Astrocyte (in vitro differentiated cells and primary cell): ENCODE data around the gene HOXA1. TPM values are rescaled to one million over a fixed set of nuclear protein-coding genes. Genes with fewer than 3 reads are reported as not detected.

Source experiments
- DNase-seq: peaks from one replicate; pipeline ENCODE4 v3.0.0-alpha.2; 2010; ENCODE audit warnings: low read depth
- FAIRE-seq: peaks from 2 replicates; lab custom pipeline; 2011; peaks lifted over from hg19 to GRCh38; lab: Jason Lieb, UNC
- H2AFZ ChIP-seq: 2 replicates; pipeline ENCODE4 v1.6.0; 2012; ENCODE audit warnings: low read depth, low read length, inconsistent platforms
- H3K27ac ChIP-seq: 2 replicates; pipeline ENCODE4 v1.5.1; 2011; ENCODE audit warnings: low read depth, low read length, inconsistent platforms
- H3K27me3 ChIP-seq: 2 replicates; pipeline ENCODE4 v1.6.0; 2011; ENCODE audit warnings: low read length, inconsistent platforms; ENCODE audit not compliant: insufficient read depth
- H3K36me3 ChIP-seq: 2 replicates; pipeline ENCODE4 v1.5.1; 2011; ENCODE audit warnings: low read length, inconsistent platforms; ENCODE audit not compliant: insufficient read depth
- H3K4me1 ChIP-seq: 2 replicates; pipeline ENCODE4 v1.5.1; 2011; ENCODE audit warnings: low read length, inconsistent platforms; ENCODE audit not compliant: insufficient read depth
- H3K4me2 ChIP-seq: 2 replicates; pipeline ENCODE4 v1.6.0; 2012; ENCODE audit warnings: low read length, inconsistent platforms
- H3K4me3 ChIP-seq: 2 replicates; pipeline ENCODE4 v1.5.1; 2011; ENCODE audit warnings: low read depth, mild to moderate bottlenecking, low read length, inconsistent platforms; ENCODE audit not compliant: insufficient read depth
- H3K79me2 ChIP-seq: 2 replicates; pipeline ENCODE4 v1.6.0; 2012; ENCODE audit warnings: mild to moderate bottlenecking, low read length, inconsistent platforms; ENCODE audit not compliant: insufficient read depth
- H3K9ac ChIP-seq: 2 replicates; pipeline ENCODE4 v1.6.0; 2012; ENCODE audit warnings: mild to moderate bottlenecking, low read length, inconsistent platforms
- H3K9me3 ChIP-seq: 2 replicates; pipeline ENCODE4 v1.5.1; 2012; ENCODE audit warnings: low read depth, mild to moderate bottlenecking, low read length, inconsistent platforms; ENCODE audit not compliant: insufficient read depth
- H4K20me1 ChIP-seq: 2 replicates; pipeline ENCODE4 v1.6.0; 2012; ENCODE audit warnings: low read length, inconsistent platforms; ENCODE audit not compliant: insufficient read depth
- H3K27ac Mint-ChIP-seq: one replicate; pipeline ENCODE4 v1.8.0; 2021; ENCODE audit warnings: mild to moderate bottlenecking, mixed read lengths; ENCODE audit not compliant: unreplicated experiment
- H3K27me3 Mint-ChIP-seq: one replicate; pipeline ENCODE4 v1.8.0; 2021; ENCODE audit warnings: low read depth, mixed read lengths; ENCODE audit not compliant: unreplicated experiment
- H3K36me3 Mint-ChIP-seq: one replicate; pipeline ENCODE4 v1.8.0; 2021; ENCODE audit warnings: low read depth, mixed read lengths; ENCODE audit not compliant: unreplicated experiment
- H3K4me1 Mint-ChIP-seq: one replicate; pipeline ENCODE4 v1.8.0; 2021; ENCODE audit warnings: low read depth, mixed read lengths; ENCODE audit not compliant: unreplicated experiment
- H3K4me3 Mint-ChIP-seq: one replicate; pipeline ENCODE4 v1.8.0; 2021; ENCODE audit warnings: mild to moderate bottlenecking, moderate library complexity, mixed read lengths; ENCODE audit not compliant: unreplicated experiment
- H3K9me3 Mint-ChIP-seq: one replicate; pipeline ENCODE4 v1.8.0; 2021; ENCODE audit warnings: mild to moderate bottlenecking, mixed read lengths; ENCODE audit not compliant: unreplicated experiment
- CTCF ChIP-seq: IDR thresholded peaks from 2 replicates; pipeline ENCODE4 v1.5.1; 2011; ENCODE audit warnings: low read depth, mild to moderate bottlenecking, inconsistent platforms, low read length, moderate library complexity; ENCODE audit not compliant: insufficient read depth
- EZH2 ChIP-seq: IDR thresholded peaks from 2 replicates; pipeline ENCODE4 v1.6.1; 2012; ENCODE audit warnings: mild to moderate bottlenecking, low read length, inconsistent platforms; ENCODE audit not compliant: insufficient read depth
- total RNA-seq: library from RNA; stranded (reverse); gene quantifications from 2 replicates; pipeline ENCODE4 v1.2.1, GENCODE V29; 2021

The HOXA1 gene
- total RNA-seq, 1 donor from 2014 or later, result 0.23 TPM

- Histone ChIP-seq H4K20me1 (no peaks in the 10 kb centered on the region), H3K36me3 (no peaks in the 10 kb centered on the region), H3K9ac (peak overlapping the region; percentile 88), H3K9me3 (no peaks in the 10 kb centered on the region), H3K4me2 (peak overlapping the region; percentile 91), H2AFZ (peak overlapping the region; percentile 3), H3K27me3 (peaks cover 56% of the 10 kb centered on the region), H3K27ac (peak overlapping the region; percentile 76), H3K4me3 (peak overlapping the region; percentile 14), H3K79me2 (peaks cover 55% of the 10 kb centered on the region), H3K4me1 (peaks cover 26% of the 10 kb centered on the region)
- H3K27ac Mint-ChIP-seq, result peak overlapping the region; percentile 58
- FAIRE-seq, result no peak
- peaks cover 2% of the 10 kb centered on the region for H3K4me1 Mint-ChIP-seq
- TF ChIP-seq EZH2, result no peak
- H3K27me3 Mint-ChIP-seq, result peaks cover 82% of the 10 kb centered on the region
- H3K36me3 Mint-ChIP-seq, result peaks cover 3% of the 10 kb centered on the region
- H3K9me3 Mint-ChIP-seq, result peaks cover 23% of the 10 kb centered on the region
- H3K4me3 Mint-ChIP-seq, result no peak overlapping the region
- DNase-seq, result peak; percentile 97
Measured at GRCh38 chr7:27110186-27111031, 14.6 kb upstream of the HOXA1 start.

- H3K9me3 ChIP-seq, result no peaks in the 10 kb centered on the region
- TF ChIP-seq EZH2 (no peak), CTCF (no peak)
- peak overlapping the region; percentile 68 for H3K9ac ChIP-seq
- Mint-ChIP-seq H3K27ac (peak overlapping the region; percentile 58), H3K4me3 (no peak overlapping the region), H3K4me1 (no peaks in the 10 kb centered on the region), H3K9me3 (peaks cover 23% of the 10 kb centered on the region), H3K36me3 (peaks cover 3% of the 10 kb centered on the region), H3K27me3 (peaks cover 83% of the 10 kb centered on the region)
- no peaks in the 10 kb centered on the region for H4K20me1 ChIP-seq
- no peak overlapping the region for H2AFZ ChIP-seq
- H3K4me3 ChIP-seq, result no peak overlapping the region
- H3K4me1 ChIP-seq, result peaks cover 31% of the 10 kb centered on the region
- H3K4me2 ChIP-seq, result peak overlapping the region; percentile 91
- DNase-seq, result peak; percentile 14
- H3K79me2 ChIP-seq, result peaks cover 50% of the 10 kb centered on the region
- peaks cover 56% of the 10 kb centered on the region for H3K27me3 ChIP-seq
- FAIRE-seq, result no peak
- peak overlapping the region; percentile 70 for H3K27ac ChIP-seq
- H3K36me3 ChIP-seq, result no peaks in the 10 kb centered on the region
Measured at GRCh38 chr7:27109466-27110185, 13.8 kb upstream of the HOXA1 start.

- Histone ChIP-seq H3K36me3 (no peaks in the 10 kb centered on the region), H3K27ac (peak overlapping the region; percentile 70), H3K4me1 (peaks cover 36% of the 10 kb centered on the region), H3K4me2 (peak overlapping the region; percentile 91), H3K4me3 (no peak overlapping the region), H3K79me2 (peaks cover 46% of the 10 kb centered on the region), H3K9me3 (no peaks in the 10 kb centered on the region), H3K9ac (peak overlapping the region; percentile 68), H4K20me1 (no peaks in the 10 kb centered on the region), H2AFZ (no peak overlapping the region), H3K27me3 (peaks cover 61% of the 10 kb centered on the region)
- Mint-ChIP-seq H3K4me3 (no peak overlapping the region), H3K4me1 (no peaks in the 10 kb centered on the region), H3K36me3 (peaks cover 3% of the 10 kb centered on the region), H3K9me3 (peaks cover 28% of the 10 kb centered on the region), H3K27ac (no peak overlapping the region), H3K27me3 (peaks cover 88% of the 10 kb centered on the region)
- TF ChIP-seq CTCF, result no peak
- TF ChIP-seq EZH2, result no peak
- no peak for FAIRE-seq
- DNase-seq, result peak; percentile 84
Measured at GRCh38 chr7:27108390-27109127, 12.8 kb upstream of the HOXA1 start.
